ENCODE results near the gene COX8C.

DNA sequence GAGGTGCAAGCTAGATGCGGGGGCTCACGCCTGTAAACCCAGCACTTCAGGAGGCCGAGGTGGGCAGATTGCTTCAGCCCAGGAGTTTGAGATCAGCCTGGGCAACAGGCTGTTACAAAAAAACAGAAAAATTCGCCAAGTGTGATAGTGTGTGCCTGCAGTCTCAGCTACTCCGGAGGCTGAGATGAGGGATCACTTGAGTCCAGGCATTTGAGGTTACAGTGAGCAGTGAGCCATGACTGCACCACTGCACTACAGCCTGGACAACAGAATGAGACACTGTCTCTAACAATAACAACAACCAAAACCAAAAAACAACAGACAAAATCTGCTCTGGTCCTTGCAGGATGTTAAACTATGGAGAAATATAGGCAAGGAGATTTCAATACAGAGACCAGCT, 28.1 kb upstream of the COX8C start:
- TF ChIP-seq, protein P1, sequence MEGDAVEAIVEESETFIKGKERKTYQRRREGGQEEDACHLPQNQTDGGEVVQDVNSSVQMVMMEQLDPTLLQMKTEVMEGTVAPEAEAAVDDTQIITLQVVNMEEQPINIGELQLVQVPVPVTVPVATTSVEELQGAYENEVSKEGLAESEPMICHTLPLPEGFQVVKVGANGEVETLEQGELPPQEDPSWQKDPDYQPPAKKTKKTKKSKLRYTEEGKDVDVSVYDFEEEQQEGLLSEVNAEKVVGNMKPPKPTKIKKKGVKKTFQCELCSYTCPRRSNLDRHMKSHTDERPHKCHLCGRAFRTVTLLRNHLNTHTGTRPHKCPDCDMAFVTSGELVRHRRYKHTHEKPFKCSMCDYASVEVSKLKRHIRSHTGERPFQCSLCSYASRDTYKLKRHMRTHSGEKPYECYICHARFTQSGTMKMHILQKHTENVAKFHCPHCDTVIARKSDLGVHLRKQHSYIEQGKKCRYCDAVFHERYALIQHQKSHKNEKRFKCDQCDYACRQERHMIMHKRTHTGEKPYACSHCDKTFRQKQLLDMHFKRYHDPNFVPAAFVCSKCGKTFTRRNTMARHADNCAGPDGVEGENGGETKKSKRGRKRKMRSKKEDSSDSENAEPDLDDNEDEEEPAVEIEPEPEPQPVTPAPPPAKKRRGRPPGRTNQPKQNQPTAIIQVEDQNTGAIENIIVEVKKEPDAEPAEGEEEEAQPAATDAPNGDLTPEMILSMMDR (IDR thresholded peaks at IDR 0.05) = no peak
- TF ChIP-seq POLR2A (IDR thresholded peaks at IDR 0.05) = no peak

Measured in testis (tissue), 2 donors.